Pulmonary artery endothelial cell (primary cell): Measurements from ENCODE around the gene PDPN. TPM values are rescaled to one million over a fixed set of nuclear protein-coding genes. Genes with fewer than 3 reads are reported as not detected.

Experiments
- DNase-seq: peaks from one replicate; pipeline ENCODE4 v3.0.0-alpha.2; 2011; ENCODE audit warnings: low read depth, low spot score
- total RNA-seq: library from RNA; depleted of rRNA; stranded (reverse); fragments of >200 nt; gene quantifications from 2 replicates; pipeline ENCODE4 v1.2.3, GENCODE V29; 2014

PDPN gene
- total RNA-seq, 1 donor from 2014 or later = not detected

DNA sequence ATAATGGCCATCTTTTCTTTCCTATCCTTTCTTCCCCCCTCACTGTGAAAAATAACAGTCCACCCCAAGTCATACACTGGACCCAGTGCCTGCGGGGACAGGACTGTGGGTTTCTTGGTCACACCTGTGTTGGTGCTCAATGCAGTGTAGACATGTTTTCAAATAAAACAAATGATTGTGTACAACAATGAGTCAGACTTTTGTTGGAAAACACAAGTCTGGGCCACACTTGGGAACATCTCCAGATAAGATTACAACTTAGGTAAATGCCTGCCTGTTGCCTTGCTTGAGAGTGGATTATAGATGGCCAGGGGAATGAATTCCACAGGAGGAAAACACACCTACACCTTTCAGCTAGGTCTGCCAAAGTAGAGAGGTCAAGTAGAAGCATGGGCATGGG lies 34.1 kb downstream of the PDPN start:
- DNase-seq = no peak

DNA sequence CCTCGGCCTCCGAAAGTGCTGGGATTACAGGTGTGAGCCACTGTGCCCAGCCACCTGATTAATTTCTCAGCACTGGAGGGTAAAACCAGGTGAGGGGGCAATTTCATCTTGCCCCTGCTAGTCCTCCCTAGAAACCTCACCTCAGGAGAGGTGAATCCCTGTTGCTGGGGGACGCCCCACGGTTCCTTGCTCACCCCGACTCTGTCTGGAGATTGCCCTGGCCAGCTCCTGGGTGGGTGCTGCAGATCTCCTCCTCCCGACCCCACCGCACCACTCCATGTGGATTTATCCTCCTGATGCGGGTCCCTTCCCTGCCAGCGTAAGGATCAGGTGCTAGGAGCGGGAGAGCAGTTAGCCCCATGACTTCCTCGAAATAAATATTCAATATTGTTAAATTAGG lies 34.9 kb downstream of the PDPN start:
- no peak for DNase-seq

DNA sequence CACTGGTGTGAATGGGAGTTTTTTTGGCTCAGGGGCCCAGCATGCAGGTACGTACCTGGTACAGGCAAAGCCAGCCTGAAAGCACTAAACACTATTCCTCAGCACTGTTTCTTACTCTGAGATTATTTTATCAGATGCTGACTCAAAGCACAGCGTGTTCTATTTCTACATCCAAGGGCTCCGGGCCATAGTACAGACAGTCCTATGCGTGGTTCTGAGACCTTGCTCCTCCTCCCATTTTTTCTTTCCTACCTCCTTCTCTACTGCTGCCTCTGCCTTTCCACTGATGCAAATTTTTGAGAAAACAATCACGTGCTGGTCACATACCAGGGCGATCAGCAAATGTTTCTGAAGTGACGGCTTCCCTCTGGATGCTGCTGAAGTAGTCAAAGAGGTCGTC lies 36.3 kb downstream of the PDPN start:
- DNase-seq = no peak

DNA sequence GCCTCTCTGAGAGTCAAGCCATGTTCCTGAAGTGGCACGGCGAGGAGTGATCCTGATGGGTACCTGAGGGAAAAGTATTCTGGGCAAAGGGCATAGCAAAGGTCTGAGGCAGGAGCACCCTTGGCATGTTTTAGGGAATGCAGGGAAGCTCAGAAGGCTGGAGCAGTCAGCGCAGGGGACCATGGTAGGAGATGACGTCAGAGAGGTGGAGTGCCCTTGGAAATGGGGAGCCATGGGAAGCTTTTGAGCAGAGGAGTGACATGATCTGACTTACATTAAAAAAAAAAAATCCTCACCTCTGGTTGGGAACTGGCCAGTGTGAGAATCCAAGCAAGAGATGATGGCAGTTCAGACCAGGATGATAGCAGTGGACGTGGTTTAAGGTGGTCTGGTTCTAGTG lies 37.2 kb downstream of the PDPN start:
- DNase-seq = no peak

DNA sequence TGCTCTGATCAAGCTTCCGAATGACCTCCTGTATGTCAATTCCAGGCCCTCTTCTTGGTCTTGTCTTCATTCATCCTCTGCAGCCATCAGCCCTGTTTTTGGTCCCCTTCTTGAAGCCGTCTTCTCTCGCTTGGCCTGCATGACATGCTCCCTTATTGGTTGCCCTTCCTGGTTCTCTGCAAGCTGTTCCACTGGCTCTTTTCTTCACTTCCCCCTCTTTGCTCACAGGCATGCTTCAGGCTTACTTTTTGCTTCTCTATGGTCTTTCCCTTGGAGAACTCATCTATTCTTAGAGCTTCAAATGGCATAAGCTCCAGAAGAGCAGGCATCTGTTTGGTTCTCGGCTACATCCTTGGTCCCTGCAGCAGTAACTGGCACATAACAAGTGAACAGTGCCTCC lies 38.8 kb downstream of the PDPN start:
- DNase-seq = no peak

DNA sequence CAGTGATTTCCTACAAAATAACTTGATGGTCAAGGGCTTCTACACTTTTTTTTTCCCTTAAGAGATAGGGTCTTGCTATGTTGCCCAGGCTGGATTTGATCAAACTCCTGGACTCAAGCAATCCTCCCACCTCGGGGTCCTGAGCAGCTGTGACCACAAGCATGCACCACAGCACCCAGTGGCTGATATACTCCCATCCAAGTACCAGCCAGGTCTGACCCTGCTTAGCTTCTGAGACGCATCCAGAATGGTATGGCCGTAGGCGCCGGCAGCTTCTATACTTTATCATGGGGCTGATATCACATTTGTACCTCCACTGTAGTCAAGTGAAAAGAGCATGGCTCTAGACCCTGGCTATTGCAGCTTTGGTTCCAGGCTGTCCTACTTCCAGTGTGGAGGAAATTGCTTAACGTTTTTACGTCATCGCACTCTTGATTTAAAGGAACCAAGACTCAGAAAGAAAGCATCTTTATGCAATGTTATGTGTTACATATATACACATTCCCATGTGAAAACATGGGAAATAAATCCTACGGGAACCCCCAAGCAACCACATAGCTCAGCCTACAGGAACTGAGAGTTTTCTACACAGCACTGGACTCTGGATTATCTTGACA lies 39.5 kb downstream of the PDPN start:
- DNase-seq = no peak

DNA sequence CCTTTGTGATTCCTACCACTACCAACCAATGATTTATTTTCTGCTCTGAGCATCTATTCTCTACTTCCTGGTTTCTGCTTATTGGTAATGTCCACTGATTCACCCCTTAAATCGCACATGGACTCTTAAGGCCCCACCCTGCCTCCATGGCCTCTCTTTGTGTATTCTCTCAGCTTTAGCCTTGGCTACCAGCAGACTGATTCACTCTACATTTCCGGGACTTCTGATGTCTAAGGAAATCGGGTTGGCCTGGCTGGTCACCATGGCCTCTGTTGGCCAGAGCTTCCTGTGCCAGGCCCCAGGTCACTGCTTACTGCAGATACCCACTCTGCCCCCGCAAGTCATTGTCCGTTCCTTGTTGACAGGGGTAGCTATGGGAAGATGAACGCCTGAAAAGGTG lies 40.9 kb downstream of the PDPN start:
- DNase-seq = no peak

DNA sequence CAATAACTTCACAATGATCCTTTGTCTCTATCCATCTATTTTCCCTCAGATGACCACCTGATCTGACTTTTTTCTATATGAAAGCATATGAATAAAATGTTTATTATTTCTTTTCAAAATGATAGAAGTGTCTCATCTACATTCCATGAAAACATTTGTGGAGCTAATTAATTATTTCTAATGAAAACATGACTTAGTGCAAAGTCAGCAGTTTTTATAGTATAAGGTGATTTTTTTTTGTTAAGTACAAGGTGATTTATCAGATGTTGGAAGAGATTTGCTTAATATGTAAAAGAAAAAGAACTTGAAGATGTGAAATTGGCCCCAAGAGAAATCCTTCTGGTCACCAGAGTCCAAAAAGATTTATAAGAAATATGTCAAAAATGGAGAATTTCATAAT lies 43.5 kb downstream of the PDPN start:
- no peak for DNase-seq

DNA sequence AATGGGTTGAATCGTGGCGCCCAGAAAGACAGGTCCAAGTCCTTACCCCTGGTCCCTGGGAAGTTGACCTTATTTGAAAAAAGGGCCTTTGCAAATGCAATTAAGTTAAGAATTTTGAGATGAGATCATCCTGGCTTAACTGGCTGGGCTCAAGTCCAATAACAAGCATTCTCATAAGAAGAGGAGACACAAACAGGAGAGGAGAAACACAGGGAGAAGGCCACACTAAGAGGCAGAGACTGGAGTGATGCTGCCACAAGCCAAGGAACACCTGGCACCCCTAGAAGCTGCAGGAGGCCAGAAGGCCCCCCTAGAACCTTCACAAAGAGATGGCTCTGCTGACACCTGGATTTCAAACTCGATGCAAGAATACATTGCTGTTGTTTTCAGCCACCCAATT lies 44.6 kb downstream of the PDPN start:
- DNase-seq = no peak

DNA sequence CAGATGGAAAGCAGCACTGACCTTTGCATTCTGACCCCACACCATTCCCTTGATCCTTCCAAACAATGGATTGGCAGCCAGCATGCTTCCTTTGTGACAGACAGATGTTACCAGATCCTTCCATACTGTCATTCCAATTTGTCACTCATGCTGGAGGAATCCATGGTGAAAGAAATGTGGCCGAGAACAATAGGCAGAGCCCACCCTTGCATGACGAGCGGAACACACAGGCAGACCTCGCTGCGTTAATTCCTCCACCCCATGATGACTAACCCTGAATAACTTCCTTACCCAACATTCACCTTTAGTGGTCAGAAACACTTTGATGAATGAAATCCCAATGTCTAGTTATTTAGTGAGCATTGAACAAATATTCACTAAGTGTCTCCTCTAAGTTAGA lies 45.1 kb downstream of the PDPN start:
- no peak for DNase-seq

DNA sequence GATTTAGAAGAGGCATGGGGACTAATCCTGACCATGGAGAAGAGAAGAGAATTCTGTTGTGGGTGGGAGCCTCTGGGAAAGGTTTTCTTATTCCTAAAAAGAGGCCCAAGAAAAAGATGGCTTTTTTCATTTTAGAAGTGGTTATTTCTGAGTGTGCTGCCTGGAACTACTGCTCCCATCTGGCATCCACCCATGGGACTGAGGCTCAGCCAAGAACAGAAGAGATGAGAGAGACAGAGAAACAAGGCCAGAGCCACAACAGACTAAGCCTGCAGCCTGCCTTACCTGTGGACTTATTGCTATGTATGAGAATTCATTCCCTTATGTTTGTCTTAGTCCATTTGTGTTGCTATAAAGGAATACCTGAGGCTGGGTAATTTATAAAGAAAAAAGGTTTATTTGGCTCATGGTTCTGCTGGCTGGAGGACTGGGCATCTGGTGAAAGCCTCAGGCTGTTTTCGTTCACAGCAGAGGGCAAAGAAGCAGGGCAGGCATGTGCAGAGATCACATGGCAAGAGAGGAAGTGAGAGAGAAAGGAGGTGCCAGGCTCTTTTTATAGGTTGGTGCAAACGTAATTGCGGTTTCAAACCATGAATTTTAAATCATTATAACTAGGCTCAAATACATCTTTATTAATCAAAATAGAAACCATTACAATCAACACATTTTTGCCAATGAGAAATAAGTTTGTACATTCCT lies 58.8 kb downstream of the PDPN start:
- no peak for DNase-seq

DNA sequence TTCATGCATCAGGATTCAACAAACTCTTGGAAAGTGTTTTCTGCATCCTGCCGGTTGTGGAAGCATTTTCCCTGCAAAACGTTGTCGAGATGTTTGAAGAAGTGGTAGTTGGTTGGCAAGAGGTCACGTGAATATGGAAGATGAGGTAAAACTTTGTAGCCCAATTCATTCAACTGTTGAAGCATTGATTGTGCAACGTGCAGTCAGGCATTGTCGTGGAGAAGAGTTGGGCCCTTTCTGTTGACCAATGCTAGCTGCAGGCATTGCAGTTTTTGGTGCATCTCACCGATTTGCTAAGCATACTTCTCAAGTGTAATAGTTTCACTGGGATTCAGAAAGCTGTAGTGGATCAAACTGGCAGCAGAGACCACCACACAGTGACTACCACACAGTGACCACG lies 59.4 kb downstream of the PDPN start:
- no peak for DNase-seq

DNA sequence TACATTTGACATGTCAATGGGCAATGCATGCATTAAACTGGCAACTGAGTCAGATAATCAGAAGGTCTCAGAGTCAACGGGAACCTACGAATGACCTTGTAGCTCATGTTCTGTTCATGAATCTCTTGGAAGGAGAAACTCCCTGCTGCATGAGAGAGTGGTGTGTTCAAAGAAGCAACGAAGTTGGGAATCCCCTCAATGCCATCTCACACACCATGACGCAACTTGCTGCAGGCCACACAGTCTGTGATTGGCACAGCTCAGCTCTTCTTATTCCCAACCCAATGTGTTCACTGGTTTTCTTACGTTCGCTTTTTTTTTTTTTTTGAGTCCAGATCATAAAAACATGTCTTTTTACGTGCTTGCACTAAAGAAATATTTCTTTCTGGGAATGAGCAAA lies 62.9 kb downstream of the PDPN start:
- DNase-seq = no peak

DNA sequence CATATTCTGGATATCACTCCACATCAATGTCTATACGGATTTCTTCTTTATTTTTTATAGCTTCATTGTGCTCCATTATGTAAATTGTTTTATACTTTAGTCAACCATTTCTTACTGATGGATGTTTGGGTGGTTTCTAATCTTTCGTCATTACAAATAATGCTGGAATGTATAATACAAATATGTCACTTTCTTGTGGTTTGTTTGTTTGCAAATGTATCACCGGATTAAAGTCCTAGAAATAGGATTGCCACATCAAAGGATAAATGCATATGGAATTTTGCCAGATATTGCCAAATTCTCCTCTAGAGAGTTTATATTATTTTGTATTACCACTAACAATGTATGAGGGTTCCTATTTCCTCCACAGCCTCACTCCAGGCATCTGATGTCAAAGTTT lies 67.6 kb downstream of the PDPN start:
- no peak for DNase-seq

DNA sequence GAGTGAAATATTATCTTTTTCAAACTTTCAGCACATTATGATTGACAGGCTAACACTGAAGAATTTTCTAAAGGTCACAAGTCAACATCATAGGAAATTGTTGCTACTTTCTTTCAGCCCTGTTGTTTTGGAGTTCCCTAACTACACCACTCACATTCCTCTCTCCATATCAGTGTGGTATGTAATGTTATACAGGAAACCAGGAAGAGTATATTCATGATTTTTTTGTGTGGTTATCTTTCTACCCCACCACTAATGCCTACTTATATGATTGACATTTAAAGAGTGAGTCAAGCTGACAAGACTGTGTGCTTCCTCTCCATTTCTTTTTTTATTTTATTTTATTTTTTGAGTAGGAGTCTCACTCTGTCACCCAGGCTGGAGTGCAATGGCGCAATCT lies 68.6 kb downstream of the PDPN start:
- DNase-seq = no peak

DNA sequence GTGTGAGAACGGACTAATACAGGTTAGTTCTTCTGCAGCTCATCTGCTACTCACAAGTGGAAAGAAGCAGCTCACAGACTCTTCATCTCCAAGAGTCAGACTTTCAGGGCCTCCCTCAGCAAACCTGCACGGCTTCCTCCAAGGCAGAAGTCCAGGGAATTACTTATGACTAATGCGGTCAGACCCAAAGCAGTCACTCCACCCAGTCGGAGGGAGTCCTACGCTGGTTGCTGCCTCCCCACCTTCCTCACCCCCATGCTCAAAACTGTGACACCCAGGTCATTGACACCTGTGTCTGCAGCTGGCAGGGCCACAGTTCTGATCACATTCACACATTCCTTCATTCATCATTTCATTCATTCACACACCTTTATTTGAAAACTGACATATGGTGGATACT lies 77.9 kb downstream of the PDPN start:
- DNase-seq = no peak

DNA sequence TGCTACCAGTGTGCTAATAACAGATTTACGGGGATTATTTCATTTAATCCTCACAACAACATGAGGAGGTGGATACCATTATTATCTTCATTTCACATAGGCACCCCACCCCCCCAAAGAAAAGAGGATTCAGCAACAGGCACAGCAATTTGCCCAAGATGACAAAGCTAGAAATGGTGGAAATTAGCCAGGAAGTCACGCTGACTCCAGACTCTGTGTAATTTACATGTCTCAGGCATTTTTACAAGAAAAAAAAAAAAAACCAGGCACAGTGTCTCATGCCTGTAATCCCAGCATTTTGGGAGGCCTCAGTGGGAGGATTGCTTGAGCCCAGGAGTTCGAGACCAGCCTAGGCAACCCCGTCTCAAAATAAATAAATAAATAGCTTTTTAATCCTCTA lies 78.9 kb downstream of the PDPN start:
- no peak for DNase-seq

DNA sequence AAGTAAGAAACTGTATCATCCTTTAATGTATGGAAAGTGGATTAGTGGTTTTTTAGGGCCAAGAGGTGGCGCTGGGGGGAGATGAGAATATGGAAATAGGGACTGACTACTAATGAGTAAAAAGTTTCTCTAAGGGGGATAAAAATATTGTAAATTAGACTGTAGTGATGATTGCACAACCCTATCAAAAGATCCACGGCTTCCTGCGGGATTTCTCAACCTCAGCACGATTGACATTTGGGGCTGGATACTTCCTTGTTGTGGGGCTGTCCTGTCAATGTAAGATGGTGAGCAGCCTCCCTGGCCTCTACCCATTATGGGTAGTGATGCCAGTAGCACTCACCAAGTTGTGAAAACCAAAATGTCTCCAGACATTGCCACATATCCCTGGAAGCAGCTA lies 80.3 kb downstream of the PDPN start:
- DNase-seq = no peak

DNA sequence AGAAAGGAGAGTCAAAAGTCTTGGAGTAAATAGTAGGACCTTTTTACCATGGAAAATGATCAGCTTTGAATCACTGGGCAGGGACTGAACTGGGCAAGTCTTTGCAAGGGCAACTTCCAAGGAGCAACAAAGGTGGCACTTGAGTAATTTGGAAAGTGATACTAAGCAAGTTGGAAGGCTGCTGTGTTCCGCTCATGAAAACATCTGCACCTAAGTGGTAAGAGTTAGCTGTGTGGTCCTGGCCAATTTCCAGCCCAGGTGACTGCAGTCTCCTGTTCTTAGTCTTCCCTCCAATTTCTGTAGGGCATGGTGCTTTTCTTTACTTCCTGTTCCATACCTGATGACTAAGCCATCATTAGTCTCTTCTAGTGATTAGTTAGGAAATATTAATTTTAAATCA lies 80.8 kb downstream of the PDPN start:
- no peak for DNase-seq

DNA sequence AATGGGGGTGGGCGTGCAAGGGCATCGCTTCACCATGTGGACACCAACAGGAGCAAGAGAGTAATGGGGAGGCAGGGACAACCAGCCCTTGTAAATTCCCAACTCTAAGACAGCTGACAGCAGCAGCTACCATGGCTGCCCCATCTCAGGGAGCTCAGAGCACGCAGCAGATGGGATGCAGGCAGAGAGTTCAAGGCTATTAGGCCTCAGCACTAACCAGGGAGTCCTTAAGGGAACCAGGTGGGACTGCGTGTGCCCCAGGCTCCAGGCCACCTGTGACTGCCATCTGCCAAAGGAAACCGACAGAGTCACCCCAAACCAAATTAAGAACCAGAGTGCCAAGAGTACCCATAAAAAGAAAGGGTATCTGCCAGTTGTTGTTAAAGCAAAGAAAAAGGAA lies 82.7 kb downstream of the PDPN start:
- no peak for DNase-seq
